ENCODE measurements around the gene ARHGAP44.
A peak's percentile ranks its signal among the peaks of the same experiment; 100 is the strongest.

ARHGAP44 gene

DNA sequence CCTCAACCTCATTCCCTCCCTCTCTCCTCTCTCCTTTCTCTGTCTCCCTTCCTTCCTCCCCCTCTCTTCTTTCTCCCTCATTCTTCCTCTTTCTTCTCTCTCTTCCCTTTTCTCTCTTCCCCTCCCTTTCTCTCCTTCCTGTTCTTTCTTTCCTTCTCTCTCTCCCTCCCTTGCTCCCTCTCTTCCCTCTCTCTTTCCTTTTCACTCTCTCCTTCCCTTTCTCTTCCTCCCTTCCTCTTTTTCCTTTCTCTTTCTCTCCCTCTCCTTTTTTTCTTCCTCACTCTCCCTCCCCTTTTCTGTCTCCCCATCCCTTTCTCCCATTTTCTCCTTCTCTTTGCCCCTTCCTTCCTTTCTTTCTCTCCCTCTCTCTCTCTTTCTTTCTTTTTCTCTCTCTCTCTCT lies 236.4 kb downstream of the ARHGAP44 start:
- TF ChIP-seq, protein P1, sequence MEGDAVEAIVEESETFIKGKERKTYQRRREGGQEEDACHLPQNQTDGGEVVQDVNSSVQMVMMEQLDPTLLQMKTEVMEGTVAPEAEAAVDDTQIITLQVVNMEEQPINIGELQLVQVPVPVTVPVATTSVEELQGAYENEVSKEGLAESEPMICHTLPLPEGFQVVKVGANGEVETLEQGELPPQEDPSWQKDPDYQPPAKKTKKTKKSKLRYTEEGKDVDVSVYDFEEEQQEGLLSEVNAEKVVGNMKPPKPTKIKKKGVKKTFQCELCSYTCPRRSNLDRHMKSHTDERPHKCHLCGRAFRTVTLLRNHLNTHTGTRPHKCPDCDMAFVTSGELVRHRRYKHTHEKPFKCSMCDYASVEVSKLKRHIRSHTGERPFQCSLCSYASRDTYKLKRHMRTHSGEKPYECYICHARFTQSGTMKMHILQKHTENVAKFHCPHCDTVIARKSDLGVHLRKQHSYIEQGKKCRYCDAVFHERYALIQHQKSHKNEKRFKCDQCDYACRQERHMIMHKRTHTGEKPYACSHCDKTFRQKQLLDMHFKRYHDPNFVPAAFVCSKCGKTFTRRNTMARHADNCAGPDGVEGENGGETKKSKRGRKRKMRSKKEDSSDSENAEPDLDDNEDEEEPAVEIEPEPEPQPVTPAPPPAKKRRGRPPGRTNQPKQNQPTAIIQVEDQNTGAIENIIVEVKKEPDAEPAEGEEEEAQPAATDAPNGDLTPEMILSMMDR (IDR thresholded peaks at IDR 0.05; ENCODE audit: borderline replicate concordance, insufficient read depth, low read depth, low read length) = no peak
- no peak overlapping the region for H3K4me3 ChIP-seq (ENCODE audit: low read depth, low read length)

DNA sequence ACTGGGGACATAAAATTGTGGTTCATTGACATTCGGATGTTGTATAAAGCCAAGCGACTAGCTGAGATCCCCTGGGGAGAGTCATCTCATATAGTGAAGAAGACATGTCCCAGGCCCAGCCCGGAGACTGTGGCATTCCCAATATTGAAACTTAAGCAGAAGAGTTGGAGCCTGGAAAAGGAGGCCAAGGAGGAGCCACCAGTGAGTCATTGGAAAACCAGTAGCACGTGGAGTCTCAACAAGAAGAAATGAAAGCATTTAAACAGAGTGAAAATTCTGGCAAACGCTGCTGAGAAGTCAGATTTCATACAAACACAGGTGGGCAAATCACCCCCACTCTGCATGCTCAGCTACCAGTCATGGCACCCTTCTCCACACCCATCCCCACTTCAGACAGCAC lies 237.9 kb downstream of the ARHGAP44 start:
- TF ChIP-seq, protein P1 (IDR thresholded peaks at IDR 0.05; ENCODE audit: borderline replicate concordance, insufficient read depth, low read depth, low read length) = no peak
- no peak overlapping the region for H3K4me3 ChIP-seq (ENCODE audit: low read depth, low read length)

DNA sequence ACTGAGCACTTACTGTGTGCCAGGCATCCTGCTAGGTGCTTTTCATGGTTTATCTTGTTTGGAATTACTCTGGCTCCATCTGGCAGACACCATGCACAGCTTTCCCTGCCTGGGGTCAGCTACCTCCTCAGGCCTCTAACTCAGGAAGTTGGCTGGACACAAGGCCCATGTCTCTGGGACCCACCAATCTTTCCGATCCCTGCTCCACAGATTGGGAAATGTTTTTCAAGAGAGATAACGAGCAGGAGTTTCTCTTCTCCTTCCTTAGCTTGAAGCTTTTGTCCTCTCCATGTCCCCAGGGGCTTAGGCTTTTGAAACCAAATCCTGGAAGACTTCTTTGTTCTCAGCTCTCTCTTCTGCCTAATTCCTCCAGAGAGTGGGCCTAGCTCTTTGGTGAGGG lies 240.0 kb downstream of the ARHGAP44 start:
- TF ChIP-seq, protein P1 (IDR thresholded peaks at IDR 0.05; ENCODE audit: borderline replicate concordance, insufficient read depth, low read depth, low read length) = no peak

DNA sequence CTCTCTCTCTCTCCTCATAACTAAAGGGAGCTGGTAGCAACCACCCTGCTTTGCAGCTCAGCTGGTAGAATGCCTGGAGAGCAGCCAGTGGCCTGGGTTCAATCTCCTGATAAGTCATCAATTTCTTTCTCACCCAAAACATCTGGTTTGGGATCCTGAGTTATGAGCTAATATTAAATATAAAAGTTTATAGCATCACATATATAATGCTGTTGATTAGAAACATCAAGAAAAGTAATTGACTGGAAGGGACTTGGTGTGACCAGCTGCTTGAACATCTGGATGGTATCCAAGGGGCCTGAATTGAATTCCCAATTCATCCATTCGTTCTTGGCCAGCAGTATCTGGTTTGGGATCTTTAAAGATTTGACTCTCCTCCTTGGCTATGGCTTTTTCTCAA lies 240.8 kb downstream of the ARHGAP44 start:
- TF ChIP-seq, protein P1 (IDR thresholded peaks at IDR 0.05; ENCODE audit: borderline replicate concordance, insufficient read depth, low read depth, low read length) = no peak
- no peak overlapping the region for H3K4me3 ChIP-seq (ENCODE audit: low read depth, low read length)

More for the DNA sequence above, 240.0 kb downstream of the ARHGAP44 start:
- H3K4me3 ChIP-seq (ENCODE audit: low read depth, low read length) = no peak overlapping the region

DNA sequence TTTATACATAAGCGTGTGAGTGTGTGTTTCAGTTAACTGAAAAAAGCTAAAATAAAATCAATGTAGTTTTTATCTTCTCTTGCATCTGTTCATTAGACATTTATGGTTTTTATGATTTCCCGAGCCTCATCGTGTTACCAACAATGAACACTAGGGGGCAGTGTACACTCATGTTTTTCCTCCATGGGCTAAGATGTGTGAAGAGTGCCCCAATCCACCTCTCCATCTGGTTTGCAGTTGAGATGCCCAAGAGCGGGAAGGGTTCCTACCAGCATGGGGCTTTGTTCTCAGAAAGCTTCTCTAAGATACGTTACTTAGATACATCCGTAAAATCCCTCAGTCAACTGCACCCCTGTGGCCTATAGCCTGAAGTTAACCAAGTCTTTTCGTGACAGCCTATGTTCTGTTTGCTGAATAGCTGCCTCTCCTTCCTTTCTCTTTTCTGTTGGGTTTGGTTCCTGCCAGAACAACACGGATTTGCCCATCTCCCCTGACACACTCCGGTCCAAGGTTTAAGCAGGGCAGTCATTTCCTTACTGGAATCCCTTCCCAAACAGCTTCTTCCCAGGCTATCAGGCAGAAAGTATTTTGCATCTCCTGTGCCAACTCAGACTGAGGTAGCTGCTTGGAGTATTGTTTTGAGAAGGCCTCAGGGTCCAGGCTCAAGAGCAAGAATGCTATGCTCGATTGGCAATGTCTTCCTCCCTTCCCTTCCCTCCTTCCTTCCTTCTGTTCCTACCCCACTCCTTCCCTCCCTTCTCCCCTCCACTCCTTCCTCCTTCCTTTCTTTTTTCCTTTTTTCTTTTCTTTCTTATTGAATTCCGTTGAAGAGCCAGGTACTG lies 241.4 kb downstream of the ARHGAP44 start:
- H3K4me3 ChIP-seq (ENCODE audit: low read depth, low read length) = no peak overlapping the region
- TF ChIP-seq, protein P1 (IDR thresholded peaks at IDR 0.05; ENCODE audit: borderline replicate concordance, insufficient read depth, low read depth, low read length) = peak; percentile 59; the same call in 1 of the 2 replicates

DNA sequence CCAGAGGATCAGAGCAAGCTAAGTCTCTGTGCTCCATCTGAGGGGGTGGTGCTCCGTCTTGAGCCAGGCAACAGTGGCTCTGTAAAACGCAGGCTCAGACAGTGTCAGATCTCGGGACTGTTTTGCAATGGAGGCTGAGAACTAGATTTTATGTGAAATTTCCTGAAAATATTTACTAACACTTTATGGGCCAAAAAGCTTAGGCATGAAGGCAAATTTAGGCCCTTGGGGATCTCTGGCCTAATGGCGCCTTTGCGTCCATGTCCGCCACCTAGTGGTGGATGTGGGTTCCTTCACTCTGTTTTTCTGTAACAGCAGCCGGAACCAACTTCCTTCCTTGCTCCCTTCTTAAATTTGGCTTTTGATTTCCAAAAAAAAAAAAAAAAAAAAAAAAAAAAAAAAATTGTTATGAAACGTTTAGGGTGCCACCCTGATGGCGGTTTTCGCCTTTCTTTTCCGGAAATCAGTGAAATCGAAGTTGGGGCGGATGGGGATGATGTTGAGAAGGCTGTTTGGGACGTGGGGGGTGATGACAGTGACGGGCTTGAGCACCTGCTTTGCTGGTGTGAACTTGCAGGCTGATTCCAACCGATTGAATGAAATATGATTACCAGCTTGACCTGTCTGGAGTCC lies 242.5 kb downstream of the ARHGAP44 start:
- no peak overlapping the region for H3K4me3 ChIP-seq (ENCODE audit: low read depth, low read length)
- TF ChIP-seq, protein P1 (IDR thresholded peaks at IDR 0.05; ENCODE audit: borderline replicate concordance, insufficient read depth, low read depth, low read length) = peak; percentile 83
